Omental fat pad (tissue), 4 donors: Measurements from ENCODE around the gene EHF. TPM values are rescaled to one million over a fixed set of nuclear protein-coding genes. Genes with fewer than 3 reads are reported as not detected.
"Not testable (repeated sequence)": the region's sequence is repeated elsewhere in the genome, so short reads cannot be mapped to it uniquely, and the experiment has no call there.

Experiments used
- ATAC-seq: fragments of 150-250 bp; one replicate; pipeline ENCODE4 v1.9.1; 2016; ENCODE audit warnings: mild to moderate bottlenecking, moderate library complexity; ENCODE audit not compliant: low FRiP score
- DNase-seq: peaks from one replicate; pipeline ENCODE4 v3.0.0-alpha.2; 2019; ENCODE audit warnings: low spot score
- total RNA-seq, 4 donors: library from RNA; depleted of rRNA; stranded (reverse); fragments of >200 nt; gene quantifications; one replicate each; pipeline ENCODE4 v1.1.0, GENCODE V29; 2016
- TF ChIP-seq, protein P1 (sequence below), 3 donors: fragments of 450-650 bp; IDR thresholded peaks; one replicate each; pipeline ENCODE4 v1.5.1; 2016 to 2017; ENCODE audit warnings: antibody characterized with exemption in 3 of 3, mild to moderate bottlenecking in 3 of 3, moderate library complexity in 2 of 3

The EHF gene
- total RNA-seq, 4 donors from 2014 or later, result 0.38 TPM; not detected in 3

DNA sequence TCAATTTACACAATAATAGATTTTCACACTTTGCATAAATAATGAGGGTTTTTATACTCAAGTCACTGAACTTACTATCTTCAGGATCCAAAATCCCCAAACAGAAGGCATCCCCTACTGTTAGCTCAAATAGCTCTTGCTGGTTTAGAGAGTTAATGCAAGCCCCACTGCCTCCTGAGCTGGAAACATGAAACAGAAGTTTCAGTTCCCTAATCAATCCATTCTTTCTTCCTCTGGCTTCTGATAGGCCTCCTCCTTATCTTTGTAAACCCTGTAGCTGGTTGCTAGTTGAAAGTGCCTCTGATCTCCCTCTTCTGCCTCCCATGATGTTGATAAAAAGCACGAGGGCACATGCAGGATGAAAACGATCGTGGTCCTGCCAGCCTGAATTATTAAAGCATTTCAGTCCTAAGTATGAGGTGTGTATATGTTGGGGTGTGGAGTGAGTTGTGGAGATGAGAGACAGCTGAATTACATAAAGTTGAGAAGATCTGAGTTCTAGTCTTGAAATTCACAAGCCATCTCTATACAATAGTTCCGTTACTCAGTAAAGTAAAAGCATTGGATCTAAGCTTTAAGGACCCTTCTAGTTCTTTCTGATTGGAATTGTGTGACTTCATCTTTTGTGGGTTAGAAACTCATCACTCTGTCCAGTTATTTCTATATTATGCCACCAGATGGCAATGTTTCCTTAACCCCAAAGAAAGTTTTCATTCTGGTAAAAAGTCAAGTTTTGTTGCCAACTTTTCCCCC is 35.0 kb upstream of the EHF start:
- no peak for DNase-seq
- no peak for ATAC-seq
- TF ChIP-seq, protein P1, sequence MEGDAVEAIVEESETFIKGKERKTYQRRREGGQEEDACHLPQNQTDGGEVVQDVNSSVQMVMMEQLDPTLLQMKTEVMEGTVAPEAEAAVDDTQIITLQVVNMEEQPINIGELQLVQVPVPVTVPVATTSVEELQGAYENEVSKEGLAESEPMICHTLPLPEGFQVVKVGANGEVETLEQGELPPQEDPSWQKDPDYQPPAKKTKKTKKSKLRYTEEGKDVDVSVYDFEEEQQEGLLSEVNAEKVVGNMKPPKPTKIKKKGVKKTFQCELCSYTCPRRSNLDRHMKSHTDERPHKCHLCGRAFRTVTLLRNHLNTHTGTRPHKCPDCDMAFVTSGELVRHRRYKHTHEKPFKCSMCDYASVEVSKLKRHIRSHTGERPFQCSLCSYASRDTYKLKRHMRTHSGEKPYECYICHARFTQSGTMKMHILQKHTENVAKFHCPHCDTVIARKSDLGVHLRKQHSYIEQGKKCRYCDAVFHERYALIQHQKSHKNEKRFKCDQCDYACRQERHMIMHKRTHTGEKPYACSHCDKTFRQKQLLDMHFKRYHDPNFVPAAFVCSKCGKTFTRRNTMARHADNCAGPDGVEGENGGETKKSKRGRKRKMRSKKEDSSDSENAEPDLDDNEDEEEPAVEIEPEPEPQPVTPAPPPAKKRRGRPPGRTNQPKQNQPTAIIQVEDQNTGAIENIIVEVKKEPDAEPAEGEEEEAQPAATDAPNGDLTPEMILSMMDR (IDR thresholded peaks at IDR 0.05), result no peak

DNA sequence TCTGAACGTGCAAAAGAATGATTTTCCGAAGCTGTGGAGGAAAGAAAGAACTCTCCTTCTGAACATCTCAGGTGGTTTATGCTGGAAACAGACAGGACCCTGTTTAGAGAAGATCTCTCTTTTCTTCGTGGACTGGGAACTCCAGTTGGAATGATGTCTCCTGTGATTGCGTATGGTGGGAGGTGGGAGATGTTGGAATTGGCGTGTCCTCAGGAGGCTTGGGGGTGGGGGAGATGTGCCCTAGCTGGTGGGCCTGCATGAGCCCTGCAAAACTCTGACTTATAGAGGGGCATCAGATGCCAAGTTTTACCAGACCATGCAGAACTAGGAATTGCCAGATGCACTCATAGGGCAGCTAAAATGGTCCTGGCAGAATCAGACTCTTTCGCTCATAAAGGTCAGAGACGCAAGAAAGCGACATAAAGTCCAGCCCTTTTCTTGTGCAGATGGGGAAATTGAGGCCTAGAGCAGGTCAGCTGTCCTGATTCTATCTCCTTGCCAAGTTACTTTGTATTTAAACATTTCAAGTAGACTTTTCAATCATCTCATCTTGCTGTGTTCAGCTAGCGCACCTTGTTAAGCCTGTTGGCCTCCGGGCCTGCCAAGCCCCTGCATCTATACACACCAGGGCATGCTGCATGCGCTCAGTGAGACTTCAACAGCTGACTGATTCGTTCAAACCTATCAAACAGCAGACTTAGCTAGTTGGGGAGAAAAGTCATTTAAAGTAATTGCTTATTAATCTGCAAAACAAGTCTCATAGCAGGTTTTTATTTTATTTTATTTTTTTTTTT is 34.2 kb upstream of the EHF start:
- DNase-seq (no peak), ATAC-seq (no peak)
- TF ChIP-seq, protein P1 (IDR thresholded peaks at IDR 0.05), result no peak

DNA sequence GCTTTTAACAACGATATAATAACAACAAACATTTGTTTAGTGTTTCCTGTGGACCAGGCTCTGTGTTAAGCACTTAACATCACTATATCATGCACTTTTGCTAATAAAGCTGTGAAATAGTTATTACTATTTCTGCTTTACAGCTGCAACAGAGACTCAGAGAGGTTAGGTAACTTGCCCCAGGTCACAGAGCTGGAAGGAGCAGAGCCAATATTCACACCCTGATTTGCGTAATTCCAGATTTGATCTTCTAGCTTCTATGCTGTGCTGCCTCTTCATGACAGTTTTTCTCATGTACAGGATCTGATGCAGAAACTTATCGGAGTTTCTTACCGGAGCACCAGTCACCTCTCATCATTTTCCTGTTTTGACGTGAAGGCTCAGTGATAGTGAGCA is 33.6 kb upstream of the EHF start:
- TF ChIP-seq, protein P1 (IDR thresholded peaks at IDR 0.05), result no peak
- ATAC-seq, result no peak
- no peak for DNase-seq

- TF ChIP-seq, protein P1 (IDR thresholded peaks at IDR 0.05), result no peak
- ATAC-seq (no peak), DNase-seq (no peak)
Measured at GRCh38 chr11:34588023-34588422, 32.9 kb upstream of the EHF start.

DNA sequence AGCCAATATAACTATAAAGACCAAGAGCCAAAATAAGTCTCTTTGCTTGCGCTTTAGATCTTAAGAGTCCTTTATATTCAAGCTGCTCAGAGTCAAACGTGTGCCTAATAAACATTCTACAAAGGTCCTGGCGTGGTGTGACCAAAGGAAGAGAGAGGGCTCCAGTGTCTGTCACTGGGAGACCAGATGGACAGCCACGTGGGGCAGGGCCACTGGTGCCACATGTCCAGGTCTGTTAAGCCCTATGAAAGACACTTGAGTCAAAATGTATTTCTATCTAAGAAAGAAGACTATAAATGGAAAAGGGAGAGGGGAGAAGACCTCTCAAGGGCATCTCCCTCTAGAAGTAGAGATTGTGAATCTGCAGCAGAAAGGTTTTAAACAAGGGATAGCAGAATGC is 32.2 kb upstream of the EHF start:
- ATAC-seq (no peak), DNase-seq (no peak)
- TF ChIP-seq, protein P1 (IDR thresholded peaks at IDR 0.05), result no peak

DNA sequence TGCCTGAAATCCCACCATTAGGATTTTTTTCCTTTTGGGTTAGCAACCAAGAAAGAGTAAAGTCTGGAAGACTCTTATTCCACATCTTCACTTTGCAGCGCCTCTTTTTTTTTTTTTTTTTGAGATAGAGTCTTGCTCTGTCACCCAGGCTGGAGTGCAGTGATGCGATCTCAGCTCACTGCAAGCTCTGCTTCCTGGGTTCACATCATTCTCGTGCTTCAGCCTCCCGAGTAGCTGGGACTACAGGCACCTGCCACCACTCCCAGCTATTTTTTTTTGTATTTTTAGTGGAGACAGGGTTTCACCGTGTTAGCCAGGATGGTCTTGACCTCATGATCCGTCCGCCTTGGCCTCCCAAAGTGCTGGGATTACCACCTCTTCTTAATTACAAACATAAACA is 31.7 kb upstream of the EHF start:
- not testable (repeated sequence) for ATAC-seq, DNase-seq

DNA sequence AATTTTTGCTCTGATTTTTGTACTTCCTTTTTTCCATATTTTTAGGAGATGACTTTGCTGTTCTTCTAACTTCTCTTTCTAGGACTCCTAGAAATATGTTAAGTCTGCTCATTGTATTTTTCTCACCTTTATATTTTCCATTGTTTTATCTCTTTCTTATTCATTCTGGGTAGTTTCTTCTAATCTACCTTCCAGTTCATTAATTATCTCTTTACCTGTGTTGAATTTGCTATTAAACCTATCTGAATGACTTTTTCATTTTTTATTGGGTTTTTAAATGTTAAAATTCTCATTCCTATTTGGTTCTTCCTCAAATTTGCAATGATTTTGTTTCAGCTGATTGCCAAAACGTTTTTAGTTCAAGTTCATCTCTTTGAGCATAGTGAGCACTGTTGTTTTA is 27.8 kb upstream of the EHF start:
- DNase-seq, result no peak
- TF ChIP-seq, protein P1 (IDR thresholded peaks at IDR 0.05), result no peak
- no peak for ATAC-seq
